Measurements from ENCODE around the gene TM9SF3. TPM values are rescaled to one million over a fixed set of nuclear protein-coding genes. Genes with fewer than 3 reads are reported as not detected.
A peak's percentile ranks its signal among the peaks of the same experiment; 100 is the strongest.
"Not testable (repeated sequence)": the region's sequence is repeated elsewhere in the genome, so short reads cannot be mapped to it uniquely, and the experiment has no call there.

The TM9SF3 gene
- total and polyA plus RNA-seq, 2 donors (not counting 1 experiment from before 2014, with no cell fraction given): 6.9 to 63.4 TPM

DNA sequence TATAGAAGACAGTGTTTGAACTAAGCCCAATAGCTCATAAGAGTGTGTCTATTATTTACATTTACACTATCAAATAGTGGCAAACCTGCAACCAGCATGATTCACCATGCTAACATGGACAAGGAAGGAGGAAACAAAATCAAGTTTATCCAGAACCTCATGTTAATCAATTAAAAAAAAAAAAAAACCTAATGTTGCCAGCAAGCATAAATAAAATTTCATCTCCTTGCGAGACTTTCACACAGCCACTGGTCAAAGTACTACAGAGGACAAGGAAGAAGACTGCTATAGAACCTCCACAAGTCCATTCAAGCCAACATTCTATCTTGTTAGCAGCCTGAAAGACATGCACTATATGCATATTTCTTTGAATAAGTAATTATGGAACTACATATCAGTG is 9.7 kb downstream of the TM9SF3 start:
- Mint-ChIP-seq H3K4me3 (no peak overlapping the region), H3K27me3 (no peaks in the 10 kb centered on the region), H3K27ac (no peak overlapping the region), H3K9me3 (ENCODE audit: insufficient read depth) (no peaks in the 10 kb centered on the region), H3K4me1 (peaks cover 52% of the 10 kb centered on the region)
- Histone ChIP-seq H3K4me3 (ENCODE audit: control extremely low read depth in 1 of 5, extremely low read depth in 1 of 5, insufficient read depth in 1 of 5, low read depth in 2 of 5, low read length in 4 of 5) (no peak overlapping the region), H3K79me2 (ENCODE audit: control insufficient read depth, insufficient read depth, low read length) (peaks cover 94% of the 10 kb centered on the region), H4K20me1 (ENCODE audit: control insufficient read depth, insufficient read depth, low read length, poor library complexity, severe bottlenecking) (peaks cover 53% of the 10 kb centered on the region), H3K9me3 (ENCODE audit: control extremely low read depth in 1 of 3, control insufficient read depth in 2 of 3, insufficient read depth in 1 of 3, low read length in 2 of 3) (no peaks in the 10 kb centered on the region), H3K9ac (ENCODE audit: low read length) (no peak overlapping the region), H3K4me1 (ENCODE audit: control insufficient read depth in 2 of 2, insufficient read depth in 2 of 2, low read length in 2 of 2) (peaks cover 6 to 18% of the 10 kb centered on the region in 2 donors), H3K27me3 (replicated peaks in 1 of 4; ENCODE audit: control extremely low read depth in 1 of 4, control insufficient read depth in 3 of 4, insufficient read depth in 4 of 4, low read length in 3 of 4) (no peaks in the 10 kb centered on the region), H3K4me2 (replicated peaks; ENCODE audit: low read depth, low read length, poor library complexity, severe bottlenecking) (peak overlapping the region; percentile 29), H3K36me3 (replicated peaks in 1 of 2; ENCODE audit: control extremely low read depth in 1 of 2, control insufficient read depth in 1 of 2, extremely low read depth in 1 of 2, insufficient read depth in 2 of 2, low read length in 1 of 2) (peaks cover 0 to 3% of the 10 kb centered on the region in 2 experiments), H2AFZ (ENCODE audit: insufficient read depth, low read depth, low read length, poor library complexity, severe bottlenecking) (no peak overlapping the region), H3K27ac (ENCODE audit: low read length in 2 of 2) (no peak overlapping the region)
- WGBS (ENCODE audit: insufficient coverage): no CpG with 5 or more reads among the region's 1 CpG
- no peak for TF ChIP-seq EZH2 (IDR thresholded peaks at IDR 0.05; ENCODE audit: borderline replicate concordance, insufficient read depth, low read depth, low read length, poor library complexity, severe bottlenecking)
- TF ChIP-seq, protein P1, sequence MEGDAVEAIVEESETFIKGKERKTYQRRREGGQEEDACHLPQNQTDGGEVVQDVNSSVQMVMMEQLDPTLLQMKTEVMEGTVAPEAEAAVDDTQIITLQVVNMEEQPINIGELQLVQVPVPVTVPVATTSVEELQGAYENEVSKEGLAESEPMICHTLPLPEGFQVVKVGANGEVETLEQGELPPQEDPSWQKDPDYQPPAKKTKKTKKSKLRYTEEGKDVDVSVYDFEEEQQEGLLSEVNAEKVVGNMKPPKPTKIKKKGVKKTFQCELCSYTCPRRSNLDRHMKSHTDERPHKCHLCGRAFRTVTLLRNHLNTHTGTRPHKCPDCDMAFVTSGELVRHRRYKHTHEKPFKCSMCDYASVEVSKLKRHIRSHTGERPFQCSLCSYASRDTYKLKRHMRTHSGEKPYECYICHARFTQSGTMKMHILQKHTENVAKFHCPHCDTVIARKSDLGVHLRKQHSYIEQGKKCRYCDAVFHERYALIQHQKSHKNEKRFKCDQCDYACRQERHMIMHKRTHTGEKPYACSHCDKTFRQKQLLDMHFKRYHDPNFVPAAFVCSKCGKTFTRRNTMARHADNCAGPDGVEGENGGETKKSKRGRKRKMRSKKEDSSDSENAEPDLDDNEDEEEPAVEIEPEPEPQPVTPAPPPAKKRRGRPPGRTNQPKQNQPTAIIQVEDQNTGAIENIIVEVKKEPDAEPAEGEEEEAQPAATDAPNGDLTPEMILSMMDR (IDR thresholded peaks at IDR 0.05): no peak
- DNase-seq (no peak), ATAC-seq (ENCODE audit: low read depth) (no peak)
- CTCF ChIA-PET: interaction anchor here (0.7 kb wide), 1 partner anchor 63 kb away, joined by 3 read pairs; no protein-coding TSS in a partner anchor
- POLR2A ChIA-PET: no interaction called here
- intact Hi-C loops (cut with micrococcal nuclease): no loop called here

DNA sequence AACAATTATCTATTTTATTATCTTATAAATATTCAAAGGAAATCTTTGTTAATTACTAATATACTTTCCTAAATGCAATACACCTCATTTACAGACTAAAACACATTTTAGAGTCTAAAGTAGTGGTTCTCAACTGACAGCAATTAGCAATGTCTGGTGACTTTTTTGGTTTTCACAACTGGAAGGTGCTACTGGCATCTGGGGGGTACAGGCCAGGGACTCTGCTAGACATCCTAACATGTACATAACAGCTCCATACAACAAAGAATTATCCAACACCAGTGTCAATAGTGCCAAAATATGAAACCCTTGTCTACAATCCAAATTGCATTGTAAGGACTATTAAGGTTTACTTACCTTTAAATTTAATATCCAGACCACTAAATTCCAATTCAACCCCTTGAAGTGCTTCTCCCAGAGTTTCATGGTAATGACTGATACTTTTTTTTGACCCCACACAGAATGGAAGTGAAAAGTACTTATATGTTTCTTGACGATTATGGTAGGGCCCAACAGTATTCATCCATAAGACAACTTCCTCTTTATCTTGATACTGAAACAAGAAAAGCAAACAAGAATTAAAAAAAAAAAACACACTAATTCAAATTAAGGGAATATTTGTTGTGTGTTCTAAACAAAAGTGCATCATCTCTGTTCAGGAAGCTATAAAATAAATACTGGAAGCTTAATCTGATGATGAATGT is 10.4 kb downstream of the TM9SF3 start:
- POLR2A ChIA-PET: no interaction called here
- no peaks in the 10 kb centered on the region for H3K27me3 ChIP-seq (replicated peaks in 1 of 4; ENCODE audit: control extremely low read depth in 1 of 4, control insufficient read depth in 3 of 4, insufficient read depth in 4 of 4, low read length in 3 of 4)
- no peak overlapping the region for H3K4me3 ChIP-seq (ENCODE audit: control extremely low read depth in 1 of 5, extremely low read depth in 1 of 5, insufficient read depth in 1 of 5, low read depth in 2 of 5, low read length in 4 of 5)
- H2AFZ ChIP-seq (ENCODE audit: insufficient read depth, low read depth, low read length, poor library complexity, severe bottlenecking): no peak overlapping the region
- H3K4me3 Mint-ChIP-seq: peak overlapping the region; percentile 16
- DNase-seq: peak; percentile 35
- peak overlapping the region; percentile 29 for H3K4me2 ChIP-seq (replicated peaks; ENCODE audit: low read depth, low read length, poor library complexity, severe bottlenecking)
- intact Hi-C loops (cut with micrococcal nuclease): no loop called here
- no peaks in the 10 kb centered on the region for H3K27me3 Mint-ChIP-seq
- ATAC-seq (ENCODE audit: low read depth): peak; percentile 45
- H3K4me1 Mint-ChIP-seq: peaks cover 45% of the 10 kb centered on the region
- no peaks in the 10 kb centered on the region for H3K9me3 ChIP-seq (ENCODE audit: control extremely low read depth in 1 of 3, control insufficient read depth in 2 of 3, insufficient read depth in 1 of 3, low read length in 2 of 3)
- H3K4me1 ChIP-seq (ENCODE audit: control insufficient read depth in 2 of 2, insufficient read depth in 2 of 2, low read length in 2 of 2): peaks cover 6 to 14% of the 10 kb centered on the region in 2 donors
- H3K79me2 ChIP-seq (ENCODE audit: control insufficient read depth, insufficient read depth, low read length): peaks cover 94% of the 10 kb centered on the region
- H3K9ac ChIP-seq (ENCODE audit: low read length): no peak overlapping the region
- CTCF ChIA-PET: interaction anchor here (0.7 kb wide), 1 partner anchor 64 kb away, joined by 3 read pairs; no protein-coding TSS in a partner anchor
- peak overlapping the region in 1 of 2 donors; percentile 59 for H3K27ac ChIP-seq (ENCODE audit: low read length in 2 of 2)
- no peak for TF ChIP-seq EZH2 (IDR thresholded peaks at IDR 0.05; ENCODE audit: borderline replicate concordance, insufficient read depth, low read depth, low read length, poor library complexity, severe bottlenecking)
- TF ChIP-seq, protein P1 (IDR thresholded peaks at IDR 0.05): no peak
- peak overlapping the region; percentile 65 for H3K27ac Mint-ChIP-seq
- WGBS (ENCODE audit: insufficient coverage): no CpG with 5 or more reads among the region's 1 CpG
- H3K36me3 ChIP-seq (replicated peaks in 1 of 2; ENCODE audit: control extremely low read depth in 1 of 2, control insufficient read depth in 1 of 2, extremely low read depth in 1 of 2, insufficient read depth in 2 of 2, low read length in 1 of 2): peaks cover 0 to 3% of the 10 kb centered on the region in 2 experiments
- no peaks in the 10 kb centered on the region for H3K9me3 Mint-ChIP-seq (ENCODE audit: insufficient read depth)
- peaks cover 56% of the 10 kb centered on the region for H4K20me1 ChIP-seq (ENCODE audit: control insufficient read depth, insufficient read depth, low read length, poor library complexity, severe bottlenecking)

DNA sequence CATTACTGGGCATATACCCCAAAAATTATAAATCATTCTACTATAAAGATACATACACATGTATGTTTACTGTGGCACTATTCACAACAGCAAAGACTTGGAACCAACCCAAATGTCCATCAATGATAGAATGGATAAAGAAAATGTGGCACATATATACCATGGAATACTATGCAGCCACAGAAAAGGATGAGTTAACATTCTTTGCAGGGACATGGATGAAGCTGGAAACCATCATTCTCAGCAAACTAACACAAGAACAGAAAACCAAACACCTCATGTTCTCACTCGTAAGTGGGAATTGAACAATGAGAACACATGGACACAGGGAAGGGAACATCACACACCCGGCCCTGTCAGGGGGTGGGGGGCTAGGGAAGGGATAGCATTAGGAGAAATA is 12.2 kb downstream of the TM9SF3 start:
- peaks cover 33% of the 10 kb centered on the region for H3K4me1 Mint-ChIP-seq
- CTCF ChIA-PET; H3K9me3 ChIP-seq (ENCODE audit: control extremely low read depth in 1 of 3, control insufficient read depth in 2 of 3, insufficient read depth in 1 of 3, low read length in 2 of 3); DNase-seq; H3K9ac ChIP-seq (ENCODE audit: low read length); H3K27ac ChIP-seq (ENCODE audit: low read length in 2 of 2); H3K9me3 Mint-ChIP-seq (ENCODE audit: insufficient read depth); H3K27me3 ChIP-seq (replicated peaks in 1 of 4; ENCODE audit: control extremely low read depth in 1 of 4, control insufficient read depth in 3 of 4, insufficient read depth in 4 of 4, low read length in 3 of 4); H3K36me3 ChIP-seq (replicated peaks in 1 of 2; ENCODE audit: control extremely low read depth in 1 of 2, control insufficient read depth in 1 of 2, extremely low read depth in 1 of 2, insufficient read depth in 2 of 2, low read length in 1 of 2); H3K27me3 Mint-ChIP-seq; intact Hi-C loops (cut with micrococcal nuclease); H3K4me2 ChIP-seq (replicated peaks; ENCODE audit: low read depth, low read length, poor library complexity, severe bottlenecking); H3K4me3 Mint-ChIP-seq; POLR2A ChIA-PET; H3K27ac Mint-ChIP-seq; H2AFZ ChIP-seq (ENCODE audit: insufficient read depth, low read depth, low read length, poor library complexity, severe bottlenecking); H3K4me3 ChIP-seq (ENCODE audit: control extremely low read depth in 1 of 5, extremely low read depth in 1 of 5, insufficient read depth in 1 of 5, low read depth in 2 of 5, low read length in 4 of 5); ATAC-seq (ENCODE audit: low read depth): not testable (repeated sequence)
- WGBS (ENCODE audit: insufficient coverage): 100% methylated on average over 1 of the region's 2 CpGs
- Histone ChIP-seq H4K20me1 (ENCODE audit: control insufficient read depth, insufficient read depth, low read length, poor library complexity, severe bottlenecking) (peaks cover 58% of the 10 kb centered on the region), H3K4me1 (ENCODE audit: control insufficient read depth in 2 of 2, insufficient read depth in 2 of 2, low read length in 2 of 2) (peaks cover 6 to 14% of the 10 kb centered on the region in 2 donors), H3K79me2 (ENCODE audit: control insufficient read depth, insufficient read depth, low read length) (peaks cover 93% of the 10 kb centered on the region)
